Fibroblast of pulmonary artery (primary cell): ENCODE data around the gene SEMA5B.

Experiments used
- DNase-seq: peaks from one replicate; pipeline ENCODE4 v3.0.0-alpha.2; 2010; ENCODE audit warnings: low read depth
- H3K4me3 ChIP-seq: replicated peaks from 2 replicates; pipeline ENCODE4 v1.5.1; 2011; ENCODE audit warnings: low read depth, mild to moderate bottlenecking, control low read depth, low read length, moderate library complexity
- TF ChIP-seq, protein P1 (sequence below): IDR thresholded peaks from 2 replicates; pipeline ENCODE4 v1.5.1; 2011; ENCODE audit warnings: mild to moderate bottlenecking, control low read depth, low read length, inconsistent platforms; ENCODE audit errors: missing control alignments

SEMA5B gene

DNA sequence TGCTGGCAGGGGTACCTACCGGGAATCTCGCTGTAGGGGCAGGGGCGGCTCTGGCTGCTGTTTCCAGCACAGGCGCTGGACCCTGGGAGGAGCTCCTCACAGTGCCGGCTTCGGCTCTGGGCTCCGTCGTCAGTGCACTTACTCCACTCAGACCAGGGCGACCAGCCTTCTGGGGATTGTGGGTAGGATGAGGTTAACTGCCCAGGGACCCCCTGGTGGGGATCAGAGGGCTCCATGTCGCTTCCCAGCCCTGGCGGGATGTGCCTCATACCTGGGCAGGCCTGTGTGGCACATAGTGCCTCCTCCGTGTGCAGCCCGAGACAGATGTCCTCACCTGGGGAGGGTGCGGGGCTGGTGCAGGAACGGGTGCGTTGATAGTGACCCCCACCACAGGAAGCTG is 115.7 kb downstream of the SEMA5B start:
- H3K4me3 ChIP-seq: no peak overlapping the region
- no peak for DNase-seq

DNA sequence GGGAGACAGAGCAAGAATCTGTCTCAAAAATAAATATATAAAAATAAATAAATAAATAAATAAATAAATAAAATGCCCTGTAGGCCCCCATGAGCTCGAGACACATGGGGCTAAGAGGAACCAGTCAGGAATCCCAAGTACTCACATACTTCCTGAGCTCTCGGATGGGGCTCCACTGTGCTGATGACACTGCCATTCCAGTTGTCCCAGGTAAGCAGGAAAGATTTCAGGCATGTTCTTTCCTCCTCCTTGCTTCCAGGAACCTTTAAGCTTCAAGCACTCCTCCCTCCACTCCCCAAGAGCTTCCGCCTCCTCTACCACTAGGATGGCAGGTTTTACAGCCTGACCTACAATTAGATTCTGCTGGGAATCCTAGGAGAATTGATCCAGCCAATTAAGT is 119.3 kb downstream of the SEMA5B start:
- TF ChIP-seq, protein P1, sequence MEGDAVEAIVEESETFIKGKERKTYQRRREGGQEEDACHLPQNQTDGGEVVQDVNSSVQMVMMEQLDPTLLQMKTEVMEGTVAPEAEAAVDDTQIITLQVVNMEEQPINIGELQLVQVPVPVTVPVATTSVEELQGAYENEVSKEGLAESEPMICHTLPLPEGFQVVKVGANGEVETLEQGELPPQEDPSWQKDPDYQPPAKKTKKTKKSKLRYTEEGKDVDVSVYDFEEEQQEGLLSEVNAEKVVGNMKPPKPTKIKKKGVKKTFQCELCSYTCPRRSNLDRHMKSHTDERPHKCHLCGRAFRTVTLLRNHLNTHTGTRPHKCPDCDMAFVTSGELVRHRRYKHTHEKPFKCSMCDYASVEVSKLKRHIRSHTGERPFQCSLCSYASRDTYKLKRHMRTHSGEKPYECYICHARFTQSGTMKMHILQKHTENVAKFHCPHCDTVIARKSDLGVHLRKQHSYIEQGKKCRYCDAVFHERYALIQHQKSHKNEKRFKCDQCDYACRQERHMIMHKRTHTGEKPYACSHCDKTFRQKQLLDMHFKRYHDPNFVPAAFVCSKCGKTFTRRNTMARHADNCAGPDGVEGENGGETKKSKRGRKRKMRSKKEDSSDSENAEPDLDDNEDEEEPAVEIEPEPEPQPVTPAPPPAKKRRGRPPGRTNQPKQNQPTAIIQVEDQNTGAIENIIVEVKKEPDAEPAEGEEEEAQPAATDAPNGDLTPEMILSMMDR: no peak
- H3K4me3 ChIP-seq: no peak overlapping the region
- DNase-seq: no peak

More for the DNA sequence above, 115.7 kb downstream of the SEMA5B start:
- TF ChIP-seq, protein P1: no peak

DNA sequence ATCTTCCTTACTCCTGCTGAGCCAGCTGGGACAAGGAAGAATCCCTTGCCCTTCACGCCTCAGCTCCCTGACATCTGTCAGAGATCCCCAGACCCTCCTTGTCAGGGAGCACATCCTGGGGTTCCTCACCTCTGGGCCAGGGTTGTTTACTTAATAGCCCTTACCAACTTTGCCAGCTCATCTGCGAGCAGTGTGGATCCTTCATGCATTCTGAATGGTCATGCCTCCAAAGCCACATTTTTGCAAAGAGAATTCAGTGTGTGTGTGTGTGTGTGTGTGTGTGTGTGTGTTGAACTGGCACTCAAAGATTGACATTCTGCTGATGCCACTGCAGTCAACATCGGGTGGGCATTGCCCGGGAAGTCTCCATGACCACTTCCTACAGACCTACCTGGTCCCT is 120.1 kb downstream of the SEMA5B start:
- TF ChIP-seq, protein P1: no peak
- no peak for DNase-seq
- H3K4me3 ChIP-seq: no peak overlapping the region

DNA sequence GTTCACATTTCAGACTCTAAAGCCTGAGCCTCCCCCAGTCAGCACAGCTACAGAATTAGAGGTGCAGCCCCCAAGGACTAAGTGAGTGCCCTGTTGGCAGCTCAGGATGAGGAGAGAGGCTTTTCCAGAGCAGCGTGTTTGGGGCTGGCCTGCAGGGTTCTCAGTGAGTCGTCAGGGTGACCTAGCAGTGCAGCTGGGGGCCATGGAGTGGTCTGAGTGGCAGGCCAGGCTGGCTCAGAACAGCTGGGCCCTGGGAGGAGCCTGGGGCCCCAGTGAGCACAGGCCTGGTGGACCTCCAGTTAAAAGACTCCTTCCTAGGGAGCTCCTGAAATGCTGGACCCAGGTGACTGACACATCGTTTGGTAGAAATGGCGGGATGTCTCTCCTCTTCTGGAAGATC is 124.4 kb downstream of the SEMA5B start:
- no peak overlapping the region for H3K4me3 ChIP-seq
- no peak for DNase-seq
- TF ChIP-seq, protein P1: no peak

DNA sequence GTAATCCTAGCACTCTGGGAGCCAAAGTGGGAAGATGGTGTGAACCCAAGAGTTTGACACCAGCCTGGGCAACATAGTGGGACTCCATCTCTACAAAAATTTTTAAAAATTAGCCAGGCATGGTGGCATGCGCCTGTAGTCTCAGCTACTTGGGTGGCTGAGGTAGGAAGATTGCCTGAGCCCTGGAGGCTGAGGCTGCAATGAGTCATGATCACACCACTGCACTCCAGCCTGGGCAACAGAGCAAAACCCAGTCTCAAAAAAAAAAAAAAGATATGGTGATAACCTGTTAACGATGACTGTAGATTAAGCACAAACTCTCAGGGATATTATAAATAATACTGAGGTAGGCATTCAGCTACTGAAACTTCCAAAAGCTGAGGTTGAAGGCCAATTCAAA is 125.2 kb downstream of the SEMA5B start:
- TF ChIP-seq, protein P1: no peak
- H3K4me3 ChIP-seq: no peak overlapping the region
- DNase-seq: no peak

DNA sequence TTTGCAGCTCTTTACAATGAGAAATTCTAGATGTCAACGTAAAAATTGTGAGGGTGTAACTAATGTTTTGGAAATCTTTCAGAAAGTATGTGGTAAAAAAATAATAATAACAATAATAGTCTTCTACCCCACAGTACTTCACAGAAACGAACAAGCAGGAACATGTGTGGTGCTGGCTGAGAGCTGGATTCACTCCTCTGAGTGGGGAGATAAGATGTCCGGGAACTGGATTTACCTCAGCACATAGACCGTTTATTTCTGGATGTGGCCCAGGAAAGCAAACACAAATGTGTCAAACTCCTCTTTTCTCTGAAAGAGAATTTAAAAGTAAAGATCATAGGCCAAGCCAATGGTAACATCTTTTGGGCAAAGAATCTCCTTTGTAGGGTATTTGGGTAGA is 129.3 kb downstream of the SEMA5B start:
- peak; percentile 6 for DNase-seq
- no peak overlapping the region for H3K4me3 ChIP-seq
- TF ChIP-seq, protein P1: no peak

DNA sequence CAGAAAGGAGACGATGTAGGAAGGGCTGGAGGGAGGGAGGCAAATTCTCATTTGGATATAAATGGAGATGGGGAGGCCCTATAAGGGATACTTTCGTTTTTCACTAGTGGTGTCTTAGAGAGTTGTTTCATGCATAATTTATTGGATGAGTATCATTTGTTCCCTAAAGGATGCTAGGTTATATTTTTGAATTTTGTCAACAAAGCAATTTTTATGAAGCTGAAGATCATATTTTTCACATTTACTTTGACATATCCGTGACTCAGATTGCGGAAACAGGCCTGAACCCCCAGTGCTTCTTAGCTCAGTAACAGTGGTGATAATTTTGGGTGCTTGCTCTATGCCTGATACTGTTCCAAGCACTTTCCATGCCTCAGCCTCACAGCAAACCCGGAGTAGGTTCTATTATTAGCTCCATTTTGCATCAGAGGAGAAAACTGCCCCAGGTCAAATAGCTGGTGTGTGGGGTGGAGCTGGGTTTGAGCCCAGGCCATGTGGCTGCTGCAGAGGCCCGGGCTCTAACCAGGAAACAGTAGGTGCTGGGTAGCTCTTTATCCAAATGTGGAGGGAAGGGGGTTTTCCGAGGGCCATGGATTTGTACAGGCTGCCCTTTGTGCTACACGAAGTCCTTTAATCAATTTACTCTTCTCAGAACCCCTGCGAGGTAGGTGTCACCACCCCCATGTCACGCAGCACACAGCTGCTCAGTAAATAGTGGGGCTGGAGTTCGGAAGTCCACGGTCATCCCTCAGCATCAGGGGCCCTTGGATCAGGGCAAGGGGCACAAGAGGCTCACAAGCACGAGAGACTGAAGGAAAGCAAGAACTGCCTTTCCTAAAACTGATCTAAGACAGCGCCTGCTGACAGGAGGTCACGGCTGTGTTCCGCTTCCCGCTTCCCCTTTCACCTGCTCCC is 133.6 kb downstream of the SEMA5B start:
- DNase-seq: no peak
- no peak overlapping the region for H3K4me3 ChIP-seq
- TF ChIP-seq, protein P1: no peak
